GM23248 (cell line): Measurements from ENCODE around the gene TBC1D22A. TPM values are rescaled to one million over a fixed set of nuclear protein-coding genes. Genes with fewer than 3 reads are reported as not detected.

ENCODE experiments used
- DNase-seq: peaks from one replicate; pipeline ENCODE4 v3.0.0-alpha.2; 2015
- H2AFZ ChIP-seq: fragments of 200-600 bp; sonication (generic); 2 replicates; pipeline ENCODE4 v1.6.1; 2016; ENCODE audit warnings: antibody characterized with exemption
- H3F3A ChIP-seq: fragments of 200-600 bp; sonication (generic); 2 replicates; pipeline ENCODE4 v1.6.1; 2016; ENCODE audit warnings: mild to moderate bottlenecking, antibody characterized with exemption, mixed run types; ENCODE audit not compliant: insufficient read depth
- H3K27ac ChIP-seq: fragments of 200-600 bp; sonication (generic); 2 replicates; pipeline ENCODE4 v1.5.1; 2016; ENCODE audit warnings: mild to moderate bottlenecking
- H3K27me3 ChIP-seq: fragments of 200-600 bp; sonication (generic); replicated peaks from 2 replicates; pipeline ENCODE4 v1.6.1; 2016; ENCODE audit warnings: mild to moderate bottlenecking; ENCODE audit not compliant: insufficient read depth
- H3K36me3 ChIP-seq: fragments of 200-600 bp; sonication (generic); 2 replicates; pipeline ENCODE4 v1.6.1; 2016; ENCODE audit warnings: low read depth, mild to moderate bottlenecking
- H3K4me1 ChIP-seq: fragments of 200-600 bp; sonication (generic); 2 replicates; pipeline ENCODE4 v1.6.1; 2016; ENCODE audit warnings: mild to moderate bottlenecking; ENCODE audit not compliant: insufficient read depth
- H3K4me2 ChIP-seq: fragments of 200-600 bp; sonication (generic); one replicate; pipeline ENCODE4 v1.6.1; 2016; ENCODE audit warnings: mild to moderate bottlenecking; ENCODE audit not compliant: unreplicated experiment
- H3K4me3 ChIP-seq: fragments of 200-600 bp; sonication (generic); 2 replicates; pipeline ENCODE4 v1.5.1; 2016; ENCODE audit warnings: mild to moderate bottlenecking
- H3K79me2 ChIP-seq: fragments of 200-600 bp; sonication (generic); 2 replicates; pipeline ENCODE4 v1.6.1; 2016; ENCODE audit warnings: mild to moderate bottlenecking; ENCODE audit not compliant: insufficient read depth
- H3K9ac ChIP-seq: fragments of 200-600 bp; sonication (generic); 2 replicates; pipeline ENCODE4 v1.6.1; 2016; ENCODE audit warnings: mild to moderate bottlenecking
- H3K9me2 ChIP-seq: fragments of 200-600 bp; sonication (generic); 2 replicates; pipeline ENCODE4 v1.6.1; 2016; ENCODE audit warnings: mixed run types, mild to moderate bottlenecking, moderate library complexity; ENCODE audit not compliant: insufficient read depth
- H3K9me3 ChIP-seq: fragments of 200-600 bp; sonication (generic); one replicate; pipeline ENCODE4 v1.6.1; 2017; ENCODE audit warnings: low read depth
- H4K20me1 ChIP-seq: fragments of 200-600 bp; sonication (generic); 2 replicates; pipeline ENCODE4 v1.6.0; 2016; ENCODE audit not compliant: insufficient read depth
- EZH2 ChIP-seq: fragments of 200-600 bp; sonication (generic); IDR thresholded peaks from 2 replicates; pipeline ENCODE4 v1.6.1; 2018; ENCODE audit warnings: antibody characterized with exemption, mild to moderate bottlenecking; ENCODE audit not compliant: insufficient read depth, poor library complexity, severe bottlenecking
- EZH2phosphoT487 ChIP-seq: fragments of 200-600 bp; sonication (generic); IDR thresholded peaks from 2 replicates; pipeline ENCODE4 v1.6.1; 2018; ENCODE audit warnings: antibody characterized with exemption, moderate library complexity, mild to moderate bottlenecking, low read depth; ENCODE audit not compliant: insufficient read depth
- WGBS, 2 experiments: methylation state at CpG; one replicate each; pipeline ENCODE4 v1.1.6; 2015 to 2017; ENCODE audit warnings: low lambda C conversion rate in 2 of 2, low coverage in 1 of 2; ENCODE audit errors: missing lambda C conversion rate in 2 of 2; 5-methylcytosine and 5-hydroxymethylcytosine counted together
- in situ Hi-C: fragments of 300-500 bp; cut with MboI; formaldehyde crosslinking; loops from 2 replicates; pipeline ENCODE4 v1.15.0; 2020
- polyA plus RNA-seq: library from polyadenylated mRNA; unstranded; fragments of >200 nt; fragmentation: Nextera tagmentation; extraction: Ambion mirVana; gene quantifications from 2 replicates; pipeline ENCODE4 v1.2.1, GENCODE V29; 2016
- total RNA-seq: library from RNA; depleted of rRNA; stranded (reverse); fragments of >200 nt; shearing (Covaris generic); gene quantifications from 2 replicates; pipeline ENCODE4 v1.2.3, GENCODE V29; 2014

The TBC1D22A gene
- total and polyA plus RNA-seq, 2 experiments from 2014 or later = 12.3 to 16.9 TPM

DNA sequence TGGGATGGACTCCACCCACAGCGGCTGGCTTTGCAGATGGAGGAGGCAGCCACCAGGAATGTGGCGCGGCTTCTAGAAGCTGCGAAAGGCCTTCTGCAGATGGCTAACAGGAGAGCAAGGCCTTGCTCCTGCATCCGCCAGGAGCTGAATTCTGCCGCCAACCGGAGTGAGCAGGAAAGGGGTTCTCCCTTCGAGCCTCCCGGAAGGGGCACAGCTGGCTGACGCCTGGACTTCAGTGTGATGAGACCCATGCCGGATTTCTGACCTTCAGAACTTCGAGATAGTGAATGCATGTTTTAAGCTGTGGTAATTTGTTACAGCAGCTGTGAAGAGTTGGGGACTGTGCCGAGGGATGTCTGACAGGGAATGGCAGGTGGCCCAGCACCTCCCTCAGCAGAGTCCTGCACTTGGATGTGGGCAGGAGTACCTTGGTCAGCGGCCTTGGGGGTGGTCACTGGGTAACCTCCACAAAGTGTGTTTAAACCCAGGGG lies 7.7 kb downstream of the TBC1D22A start:
- WGBS, 2 experiments = 71 to 80% methylated on average over 14 of the region's 14 CpGs
- no peak for DNase-seq
- no peak overlapping the region for H3K4me3 ChIP-seq
- H3F3A ChIP-seq = peaks cover 16% of the 10 kb centered on the region; the same call in 1 of the 2 replicates
- no peak overlapping the region for H2AFZ ChIP-seq
- in situ Hi-C loops = no loop called here
- TF ChIP-seq EZH2 = no peak
- H3K36me3 ChIP-seq = no peaks in the 10 kb centered on the region
- no peak overlapping the region for H3K27ac ChIP-seq
- H3K4me2 ChIP-seq = no peak overlapping the region
- no peaks in the 10 kb centered on the region for H3K9me2 ChIP-seq
- H3K4me1 ChIP-seq = peaks cover 14% of the 10 kb centered on the region
- no peaks in the 10 kb centered on the region for H3K9me3 ChIP-seq
- H3K27me3 ChIP-seq = no peaks in the 10 kb centered on the region
- H3K9ac ChIP-seq = no peak overlapping the region
- H3K79me2 ChIP-seq = peaks cover 92% of the 10 kb centered on the region
- H4K20me1 ChIP-seq = no peaks in the 10 kb centered on the region

DNA sequence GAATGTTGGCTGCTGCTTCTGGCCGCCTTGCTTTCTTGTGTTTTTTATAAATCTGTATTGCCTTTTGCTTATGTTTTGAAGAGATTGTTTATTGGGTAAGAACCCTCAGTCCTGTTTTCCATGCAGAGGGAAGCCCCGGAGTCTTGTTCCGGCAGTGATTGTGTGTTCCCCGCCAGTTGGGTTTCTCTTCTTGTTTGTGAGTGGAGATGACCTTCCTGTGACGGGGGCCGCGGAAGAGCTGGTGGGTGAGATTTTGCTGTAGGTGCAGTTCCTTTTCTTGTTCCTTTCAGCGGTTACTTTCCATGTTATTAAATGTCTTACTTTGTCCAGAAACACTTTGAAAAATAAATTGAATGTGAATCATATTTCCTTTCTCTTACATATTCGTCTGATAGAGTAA lies 8.3 kb downstream of the TBC1D22A start:
- TF ChIP-seq EZH2 (no peak), EZH2phosphoT487 (no peak)
- peaks cover 92% of the 10 kb centered on the region for H3K79me2 ChIP-seq
- WGBS, 2 experiments = 96 to 99% methylated on average over 9 of the region's 9 CpGs
- no peaks in the 10 kb centered on the region for H3K9me3 ChIP-seq
- H3K36me3 ChIP-seq = no peaks in the 10 kb centered on the region
- H3K4me1 ChIP-seq = peaks cover 14% of the 10 kb centered on the region
- H3K9me2 ChIP-seq = no peaks in the 10 kb centered on the region
- H3K4me2 ChIP-seq = no peak overlapping the region
- no peak overlapping the region for H2AFZ ChIP-seq
- no peak overlapping the region for H3K4me3 ChIP-seq
- H3K27me3 ChIP-seq = no peaks in the 10 kb centered on the region
- DNase-seq = no peak
- H3K9ac ChIP-seq = no peak overlapping the region
- in situ Hi-C loops = no loop called here
- H3F3A ChIP-seq = peaks cover 16% of the 10 kb centered on the region; the same call in 1 of the 2 replicates
- H4K20me1 ChIP-seq = no peaks in the 10 kb centered on the region
- no peak overlapping the region for H3K27ac ChIP-seq

DNA sequence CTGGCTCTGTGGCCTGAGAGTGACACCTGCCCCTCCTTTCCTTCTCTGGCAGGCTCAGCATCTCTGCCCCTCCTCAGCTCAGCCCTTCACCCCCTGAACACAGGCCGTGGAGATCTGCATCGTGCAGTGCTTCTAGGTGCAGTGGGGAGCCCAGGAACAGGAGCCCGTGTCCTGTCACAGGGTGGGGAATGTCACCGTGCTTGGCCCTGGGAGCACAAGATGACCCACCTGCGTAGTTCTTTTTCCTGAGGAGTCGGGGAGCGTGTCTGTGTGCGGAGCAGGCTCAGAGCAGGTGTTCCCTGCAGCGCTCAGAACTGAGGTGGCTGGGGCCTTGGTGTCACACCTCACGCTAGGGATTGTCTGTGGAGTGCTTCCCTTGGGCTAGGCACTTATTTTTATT lies 10.6 kb downstream of the TBC1D22A start:
- Histone ChIP-seq H3K9ac (no peak overlapping the region), H3K27me3 (no peaks in the 10 kb centered on the region), H3K4me3 (no peak overlapping the region), H3K9me3 (no peaks in the 10 kb centered on the region), H3K4me2 (no peak overlapping the region), H2AFZ (no peak overlapping the region), H3F3A (peaks cover 16% of the 10 kb centered on the region; the same call in 1 of the 2 replicates), H4K20me1 (0 out of 2 replicates have a peak, but pooled peaks cover 5% of the 10 kb centered on the region), H3K79me2 (peaks cover 92% of the 10 kb centered on the region), H3K4me1 (peaks cover 14% of the 10 kb centered on the region), H3K27ac (no peak overlapping the region), H3K9me2 (no peaks in the 10 kb centered on the region), H3K36me3 (no peaks in the 10 kb centered on the region)
- in situ Hi-C loops = no loop called here
- 77 to 86% methylated on average over 10 of the region's 10 CpGs for WGBS, 2 experiments
- TF ChIP-seq EZH2phosphoT487 (no peak), EZH2 (no peak)
- DNase-seq = no peak

DNA sequence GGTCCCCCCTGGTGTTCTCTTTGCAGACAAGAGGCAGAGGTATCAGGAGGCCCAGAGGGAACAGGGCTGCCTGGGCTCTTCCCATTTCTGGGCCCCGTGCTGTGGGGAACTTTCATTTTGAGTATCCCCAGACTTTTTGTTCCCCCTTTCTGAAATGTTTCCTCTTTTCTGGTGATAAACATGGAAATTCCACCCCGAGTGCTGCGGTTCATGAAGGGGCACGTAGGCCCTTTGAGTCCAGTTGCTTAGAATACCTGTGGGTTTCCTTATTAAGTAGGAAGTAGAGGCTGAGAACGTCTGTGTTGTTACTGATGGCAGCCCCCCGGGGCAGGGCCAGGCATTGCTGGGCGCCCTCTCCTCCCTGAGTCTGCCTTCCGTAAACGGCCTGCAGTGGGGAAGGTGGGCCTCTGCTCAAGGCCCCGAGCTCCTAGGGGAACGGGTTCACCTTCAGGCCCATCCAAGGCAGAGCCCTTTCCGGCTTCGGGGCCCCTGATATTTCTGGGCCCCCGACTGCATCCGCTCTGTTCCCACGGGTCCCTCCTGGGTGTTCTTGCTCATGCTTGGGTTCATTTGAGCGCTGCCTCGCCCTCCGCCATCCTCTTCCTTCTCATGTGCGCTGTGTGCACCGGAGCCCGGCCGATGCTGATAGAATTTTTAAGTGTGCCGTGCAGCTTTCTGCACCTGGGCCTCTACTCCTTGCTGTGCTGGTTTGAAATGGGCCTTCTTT lies 12.0 kb downstream of the TBC1D22A start:
- peak overlapping the region; percentile 60 for H3K9ac ChIP-seq
- H3K27ac ChIP-seq = peak overlapping the region; percentile 43
- H3K4me1 ChIP-seq = peaks cover 14% of the 10 kb centered on the region
- peaks cover 92% of the 10 kb centered on the region for H3K79me2 ChIP-seq
- in situ Hi-C loops = no loop called here
- H3K9me2 ChIP-seq = no peaks in the 10 kb centered on the region
- peaks cover 16% of the 10 kb centered on the region; the same call in 1 of the 2 replicates for H3F3A ChIP-seq
- 0 out of 2 replicates have a peak, but pooled peaks cover 5% of the 10 kb centered on the region for H4K20me1 ChIP-seq
- H2AFZ ChIP-seq = no peak overlapping the region
- H3K4me3 ChIP-seq = no peak overlapping the region
- no peaks in the 10 kb centered on the region for H3K36me3 ChIP-seq
- no peaks in the 10 kb centered on the region for H3K9me3 ChIP-seq
- no peaks in the 10 kb centered on the region for H3K27me3 ChIP-seq
- TF ChIP-seq EZH2phosphoT487 (no peak), EZH2 (no peak)
- peak overlapping the region; percentile 55 for H3K4me2 ChIP-seq
- no peak for DNase-seq
- WGBS, 2 experiments = 93 to 96% methylated on average over 19 to 24 of the region's 24 CpGs
